HG03432 (cell line): ENCODE results near the gene OGFR.

Source experiments
- ATAC-seq: cut with Tn5 transposase; IDR thresholded peaks from one replicate; pipeline ENCODE4 v1.9.1; 2021; ENCODE audit warnings: mild to moderate bottlenecking, moderate library complexity; ENCODE audit not compliant: unreplicated experiment

OGFR gene

DNA sequence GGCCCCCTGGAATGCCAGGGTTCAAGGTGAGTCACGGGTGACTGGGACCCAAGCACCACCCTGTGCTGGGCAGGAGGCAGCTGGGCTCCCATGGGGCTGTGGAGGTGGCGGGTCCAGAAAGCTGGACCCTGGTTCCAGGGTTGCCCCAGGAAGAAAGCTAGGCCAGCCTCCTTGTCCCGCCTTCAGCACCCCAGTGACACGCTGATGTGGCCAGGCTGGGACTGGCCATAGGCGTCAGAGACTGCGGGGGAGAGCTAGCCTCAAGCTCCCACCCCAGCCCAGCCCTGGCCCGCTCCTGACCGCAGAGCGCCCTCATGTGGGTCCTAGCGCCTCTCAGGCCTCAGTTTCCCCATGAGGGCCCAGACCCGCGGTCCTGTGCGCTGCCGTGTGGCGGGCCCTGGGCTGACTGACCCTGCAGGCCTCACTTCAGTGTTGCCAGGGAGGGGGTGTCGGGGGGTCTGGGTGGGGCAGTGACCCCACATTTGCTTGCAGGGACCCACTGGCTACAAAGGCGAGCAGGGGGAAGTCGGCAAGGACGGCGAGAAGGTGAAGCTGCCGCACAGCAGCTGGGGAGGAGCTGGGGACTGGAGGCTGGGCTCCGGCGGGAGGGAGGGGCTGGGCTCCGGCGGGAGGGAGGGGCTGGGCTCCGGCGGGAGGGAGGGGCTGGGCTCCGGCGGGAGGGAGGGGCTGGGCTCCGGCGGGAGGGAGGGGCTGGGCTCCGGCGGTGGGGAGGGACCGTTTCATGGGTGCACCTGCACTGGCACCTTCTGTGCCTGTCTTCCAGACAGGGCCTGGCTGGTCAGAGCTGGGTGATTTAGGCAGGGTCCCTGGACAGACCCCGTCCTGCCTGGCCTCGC is 20.1 kb downstream of the OGFR start:
- no peak for ATAC-seq

DNA sequence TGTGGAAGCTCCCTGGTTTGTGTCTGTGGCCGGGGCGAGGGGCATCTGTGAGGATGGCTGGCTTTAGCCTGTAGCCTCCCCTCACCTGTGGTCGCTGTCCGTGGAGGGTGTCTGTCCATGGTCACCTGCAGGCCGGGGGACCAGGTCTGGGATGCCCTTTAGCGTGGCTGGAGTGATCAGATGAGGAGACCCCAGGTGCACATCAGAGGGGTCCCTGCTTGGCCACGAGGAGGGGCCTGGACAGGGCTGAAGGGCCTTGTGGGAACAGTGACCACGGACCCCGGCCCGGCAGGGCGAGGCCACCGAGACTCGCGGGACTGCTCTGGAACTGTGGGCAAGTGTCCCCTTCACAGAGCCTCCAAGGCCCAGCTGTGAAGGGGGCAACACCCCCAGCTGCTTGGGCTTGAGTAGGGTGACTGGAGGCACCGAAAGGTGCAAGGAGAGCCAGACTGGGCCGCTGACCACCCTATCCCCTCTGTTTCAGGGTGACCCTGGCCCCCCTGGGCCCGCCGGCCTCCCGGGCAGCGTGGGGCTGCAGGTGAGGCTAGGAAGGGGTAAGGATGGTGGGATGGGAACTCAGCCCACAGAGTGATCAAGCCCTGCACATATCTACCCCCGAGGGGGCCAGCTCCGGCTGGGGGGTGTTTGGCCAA is 20.8 kb downstream of the OGFR start:
- no peak for ATAC-seq

DNA sequence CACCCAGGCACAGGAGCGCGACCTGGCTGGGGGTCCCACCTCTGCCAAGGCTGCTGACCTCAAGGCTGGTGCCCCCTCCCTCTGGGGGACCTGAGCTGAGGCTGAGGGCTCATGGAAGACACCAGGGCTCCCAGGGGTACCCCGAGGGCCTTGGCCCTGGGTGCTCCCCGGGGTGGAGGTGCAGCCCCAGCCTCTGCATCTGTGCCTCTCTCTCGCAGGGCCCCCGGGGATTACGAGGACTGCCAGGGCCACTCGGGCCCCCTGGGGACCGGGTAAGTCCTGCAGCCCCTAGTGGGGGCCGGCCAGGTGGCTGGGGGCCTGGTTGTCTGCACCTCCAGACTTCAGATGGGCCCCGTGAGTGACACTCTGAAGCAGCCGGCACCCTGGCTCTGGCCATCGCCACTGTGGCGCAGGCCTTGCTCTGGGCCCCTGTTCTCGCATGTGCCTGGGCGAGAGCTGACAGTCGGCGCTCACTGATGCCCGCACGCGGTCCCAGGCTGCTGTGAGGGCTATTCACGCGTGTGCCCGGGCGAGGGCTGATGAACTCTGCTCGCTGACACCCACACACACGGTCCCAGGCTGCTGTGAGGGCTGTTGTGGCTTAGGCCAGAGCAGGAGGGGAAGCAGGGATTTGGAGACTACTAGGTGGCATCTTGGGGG is 21.5 kb downstream of the OGFR start:
- no peak for ATAC-seq

DNA sequence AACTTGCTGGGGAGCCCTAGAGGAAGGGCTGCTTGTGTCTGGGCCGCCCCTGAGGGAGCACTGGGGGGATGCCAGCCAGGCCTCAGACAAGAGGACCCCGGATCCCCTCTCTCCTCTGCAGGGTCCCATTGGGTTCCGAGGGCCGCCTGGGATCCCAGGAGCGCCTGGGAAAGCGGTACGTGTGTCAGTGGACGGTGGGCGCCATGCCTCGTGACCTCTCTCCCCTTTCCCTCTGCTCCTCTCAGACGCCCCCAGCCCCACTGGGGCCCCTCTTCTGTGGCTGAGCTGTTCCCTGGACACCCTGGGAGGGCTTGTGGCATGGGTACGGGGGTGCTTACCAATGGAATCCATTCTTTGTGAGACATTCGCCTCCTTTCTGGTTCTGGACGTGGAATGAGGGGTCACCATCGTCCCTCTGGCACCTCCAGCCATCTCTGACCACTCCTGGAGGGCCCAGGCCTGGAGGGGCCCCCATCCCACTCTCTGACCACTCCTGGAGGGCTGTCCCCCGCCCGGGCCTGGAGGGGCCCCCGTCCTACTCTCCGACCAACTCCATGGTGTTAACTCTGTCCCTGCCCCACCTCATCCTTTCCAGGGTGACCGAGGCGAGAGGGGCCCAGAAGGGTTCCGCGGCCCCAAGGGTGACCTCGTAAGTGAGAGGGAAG is 22.1 kb downstream of the OGFR start:
- ATAC-seq: no peak

DNA sequence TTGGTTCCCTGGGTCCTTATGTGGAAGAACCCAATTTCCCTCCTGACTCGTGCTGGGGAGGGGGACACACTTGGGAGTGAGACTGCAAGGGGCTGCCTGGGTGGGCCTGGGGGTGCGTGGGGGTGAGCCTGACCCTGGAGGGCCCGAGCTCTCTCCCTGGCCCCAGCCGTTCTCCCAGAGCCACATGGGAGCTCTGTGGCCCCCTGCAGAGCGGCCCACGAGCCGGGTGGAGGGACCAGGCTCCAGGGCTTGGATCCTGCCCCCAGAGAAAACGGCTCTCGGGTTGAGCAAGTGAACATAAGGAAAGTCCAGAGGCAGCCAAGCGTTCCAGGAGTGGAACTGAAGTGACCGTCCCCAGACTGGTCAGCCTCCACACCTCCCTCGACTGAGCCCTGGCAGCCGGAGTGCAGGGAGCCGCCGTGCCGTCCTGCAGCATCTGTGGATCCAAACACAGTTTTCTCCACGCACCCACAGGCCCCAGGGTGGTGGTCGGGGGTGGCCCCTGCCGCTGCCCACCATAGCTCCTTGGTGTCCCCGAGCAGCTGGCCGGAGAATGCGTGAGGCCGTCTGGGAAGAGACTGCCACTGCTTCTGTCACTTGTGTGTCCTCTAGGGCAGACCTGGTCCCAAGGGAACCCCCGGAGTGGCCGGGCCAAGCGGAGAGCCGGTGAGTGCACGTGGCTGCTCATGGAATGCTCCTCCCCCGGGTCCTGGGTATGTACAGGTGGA is 22.8 kb downstream of the OGFR start:
- no peak for ATAC-seq

DNA sequence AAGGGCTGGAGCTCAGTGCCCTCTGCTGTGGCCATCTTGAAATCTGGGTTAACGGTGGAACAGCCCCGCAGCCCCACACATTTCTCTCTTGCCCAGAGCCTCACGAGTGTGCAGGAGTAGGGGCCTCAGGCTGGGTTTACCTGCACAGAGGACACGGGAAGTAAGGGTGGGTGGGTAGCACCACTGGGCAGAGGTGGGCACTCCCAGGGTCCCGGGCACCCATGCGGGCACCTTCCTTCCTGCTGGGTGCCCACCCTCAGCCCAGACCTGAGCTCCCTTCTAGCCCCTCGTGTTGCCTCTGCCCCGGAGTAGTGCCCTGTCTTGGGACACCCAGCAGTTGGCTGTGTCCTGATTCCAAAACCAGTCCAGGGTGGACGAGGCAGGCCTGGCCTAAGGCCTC is 23.4 kb downstream of the OGFR start:
- no peak for ATAC-seq

DNA sequence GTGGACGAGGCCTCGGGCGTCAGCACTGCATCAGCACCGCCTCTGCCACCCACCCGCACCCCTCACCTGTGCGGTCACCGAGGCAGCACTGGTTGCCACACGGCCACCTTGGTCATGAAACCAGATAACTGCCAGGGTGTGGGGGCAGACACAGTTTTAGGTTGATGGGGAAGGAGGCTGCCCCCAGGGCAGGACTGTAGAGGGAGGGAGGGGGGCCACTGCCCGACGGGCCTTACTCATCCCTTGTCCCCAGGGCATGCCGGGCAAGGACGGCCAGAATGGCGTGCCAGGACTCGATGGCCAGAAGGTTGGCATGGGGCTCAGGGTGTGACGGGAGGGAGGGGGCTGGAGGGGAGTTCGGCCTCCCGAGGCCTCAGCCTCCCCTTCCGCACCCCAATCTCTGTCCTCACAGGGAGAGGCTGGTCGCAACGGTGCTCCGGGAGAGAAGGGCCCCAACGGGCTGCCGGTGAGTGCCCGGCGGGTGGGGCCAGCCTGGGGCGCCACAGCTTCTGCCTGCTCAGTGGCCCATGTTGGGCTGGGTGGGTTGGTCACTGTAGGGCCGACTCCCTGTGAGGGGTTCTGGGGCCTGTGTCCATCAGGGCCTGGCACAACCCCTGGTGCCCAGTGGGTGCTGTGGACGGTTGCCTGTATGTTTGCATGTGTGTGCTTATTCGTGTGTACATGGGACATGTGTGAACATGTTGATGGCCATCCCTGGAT is 24.0 kb downstream of the OGFR start:
- no peak for ATAC-seq

DNA sequence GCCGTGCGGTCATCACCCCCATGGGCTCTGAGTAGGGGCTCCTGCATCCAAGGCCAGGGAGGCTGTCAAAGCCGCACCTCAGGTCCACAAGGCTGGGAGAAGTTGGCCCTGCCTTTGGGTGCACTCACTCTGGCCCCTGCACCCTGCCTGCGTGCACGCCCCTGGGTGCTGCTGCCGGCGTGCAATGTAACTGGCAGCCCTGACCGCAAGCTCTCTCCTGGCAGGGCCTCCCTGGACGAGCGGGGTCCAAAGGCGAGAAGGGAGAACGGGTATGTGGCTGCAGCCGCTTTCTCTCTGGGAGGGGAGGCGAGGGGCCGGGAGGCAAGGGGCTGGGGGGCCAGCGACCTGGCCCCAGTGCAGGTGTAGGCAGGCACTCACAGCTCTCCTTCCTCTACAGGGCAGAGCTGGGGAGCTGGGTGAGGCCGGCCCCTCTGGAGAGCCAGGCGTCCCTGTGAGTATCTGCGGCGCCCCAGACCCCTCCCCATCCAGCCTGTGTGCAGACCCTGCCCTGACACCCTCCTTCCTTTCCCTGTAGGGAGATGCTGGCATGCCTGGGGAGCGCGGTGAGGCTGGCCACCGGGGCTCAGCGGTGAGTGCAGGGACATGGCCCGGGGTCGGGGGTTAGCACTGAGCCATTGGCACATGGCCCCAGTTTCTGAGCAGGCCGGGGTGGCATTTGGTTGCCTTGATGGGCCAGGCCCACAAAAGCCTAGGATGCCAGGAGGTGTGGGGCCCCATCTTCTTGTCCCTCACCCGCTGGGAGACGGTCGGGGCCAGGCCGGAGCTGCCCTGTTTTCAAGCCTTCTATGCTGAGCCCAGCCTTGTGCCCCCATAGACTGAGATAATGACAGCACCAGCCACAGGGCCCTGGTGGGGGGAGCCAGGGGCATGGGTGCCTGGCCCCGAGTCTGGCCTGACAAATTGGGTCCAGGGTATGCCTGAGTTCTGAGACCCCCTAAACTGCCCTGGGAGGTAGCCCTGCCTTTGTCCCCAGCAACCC is 24.9 kb downstream of the OGFR start:
- ATAC-seq: no peak

DNA sequence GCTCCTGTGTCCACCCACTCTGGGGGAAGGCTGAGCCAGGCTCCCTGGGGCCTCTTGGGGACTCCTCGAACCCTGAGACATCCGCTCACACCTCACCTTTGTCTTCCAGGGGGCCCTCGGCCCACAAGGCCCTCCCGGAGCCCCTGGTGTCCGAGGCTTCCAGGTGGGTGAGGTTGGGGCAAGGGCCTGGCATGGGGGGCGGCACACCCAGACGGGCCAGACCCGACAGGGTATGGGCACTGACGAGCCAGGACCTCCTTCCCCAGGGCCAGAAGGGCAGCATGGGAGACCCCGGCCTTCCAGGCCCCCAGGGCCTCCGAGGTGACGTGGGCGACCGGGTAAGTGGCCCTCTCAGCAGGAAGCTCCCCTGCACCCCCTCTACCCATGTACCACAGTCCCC is 25.6 kb downstream of the OGFR start:
- ATAC-seq: no peak

DNA sequence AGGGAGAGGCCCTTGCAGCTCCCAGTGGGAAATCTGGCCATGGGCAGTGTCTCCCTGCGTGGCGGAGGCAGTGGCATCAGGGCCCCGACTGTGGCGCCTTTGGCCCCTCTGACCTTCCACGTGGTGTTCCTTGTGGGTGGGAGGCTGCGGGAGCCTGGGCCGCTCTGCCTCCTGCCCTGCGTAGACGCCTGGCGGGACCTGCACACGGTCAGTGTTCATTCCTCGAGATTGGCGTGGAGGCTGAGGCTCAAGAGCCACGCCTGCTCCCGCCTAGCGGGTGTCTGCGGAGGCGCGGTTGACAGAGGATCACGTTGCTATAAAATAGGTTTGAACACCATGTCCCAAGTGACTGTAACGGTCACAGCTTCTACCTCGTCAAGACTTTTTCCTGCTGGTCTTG is 26.2 kb downstream of the OGFR start:
- no peak for ATAC-seq

DNA sequence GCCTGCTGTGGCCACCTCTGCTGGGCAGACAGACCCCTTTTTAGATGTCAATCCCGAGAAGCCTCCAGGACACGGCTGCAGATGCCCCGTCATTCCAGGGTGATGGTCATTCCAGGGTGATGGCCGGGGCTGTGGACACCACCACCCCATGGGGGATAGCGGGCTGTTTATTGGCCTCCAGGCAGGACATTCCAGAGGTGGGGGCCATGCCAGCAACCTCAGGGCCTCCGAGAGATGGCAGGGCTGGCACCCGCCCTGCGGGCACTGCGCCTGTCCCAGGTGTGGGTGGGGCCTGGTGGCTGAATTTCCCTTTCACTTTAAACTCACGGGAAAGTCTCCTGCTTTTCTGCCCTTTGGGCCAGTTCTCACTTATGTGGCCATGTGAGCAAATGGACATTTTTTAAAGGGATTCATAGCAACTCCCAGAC is 26.7 kb downstream of the OGFR start:
- no peak for ATAC-seq

DNA sequence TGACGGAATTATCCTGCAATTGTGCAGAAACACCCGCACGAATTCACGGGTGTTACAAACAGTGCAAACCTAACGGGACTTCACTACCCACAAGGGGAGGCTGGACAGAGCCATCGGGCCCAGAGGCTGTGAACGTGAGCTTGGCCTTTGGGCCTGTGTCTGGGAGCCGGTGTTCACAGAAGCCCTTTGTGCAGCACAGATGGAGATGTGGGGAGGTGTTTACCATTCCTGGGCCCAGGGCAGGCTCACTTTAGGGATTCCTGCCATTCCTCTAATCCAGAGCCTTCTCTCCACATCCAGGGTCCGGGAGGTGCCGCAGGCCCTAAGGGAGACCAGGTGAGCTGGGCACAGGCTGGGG is 27.2 kb downstream of the OGFR start:
- ATAC-seq: no peak

DNA sequence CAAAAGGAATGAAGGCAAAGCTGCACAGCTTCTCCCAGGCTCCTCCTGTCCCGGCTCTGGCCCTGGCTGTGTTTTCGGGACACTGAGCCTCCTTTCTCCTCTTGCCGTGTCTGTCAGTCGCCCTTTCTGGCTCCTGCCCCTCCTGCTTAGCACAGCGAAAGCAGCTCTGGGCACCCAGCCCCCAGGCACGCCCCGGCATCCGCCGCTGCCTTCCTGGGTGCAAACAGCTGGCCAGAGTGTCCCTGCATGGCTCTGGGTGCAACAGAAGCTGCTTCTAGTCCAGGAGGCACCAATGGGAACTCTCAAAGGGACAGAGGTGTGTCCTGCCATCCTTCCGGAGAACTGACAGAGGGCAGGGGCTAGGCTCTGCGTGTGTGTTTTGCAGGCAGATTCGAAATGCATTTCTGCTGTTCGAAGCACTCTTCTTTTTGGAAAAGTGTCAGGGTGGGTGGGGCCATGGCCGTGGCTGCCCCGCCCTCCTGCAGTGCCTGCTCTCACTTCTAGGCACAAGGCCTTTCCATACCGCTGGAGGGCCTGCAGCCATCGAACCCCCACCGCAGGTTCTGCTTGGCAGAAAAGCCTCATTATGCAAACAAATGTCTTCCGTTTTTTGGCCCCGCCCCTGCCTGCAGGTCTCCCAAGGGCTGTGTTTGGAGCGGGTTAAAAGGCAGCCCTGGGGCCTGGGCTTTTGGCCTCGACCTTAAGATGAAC is 27.7 kb downstream of the OGFR start:
- no peak for ATAC-seq

DNA sequence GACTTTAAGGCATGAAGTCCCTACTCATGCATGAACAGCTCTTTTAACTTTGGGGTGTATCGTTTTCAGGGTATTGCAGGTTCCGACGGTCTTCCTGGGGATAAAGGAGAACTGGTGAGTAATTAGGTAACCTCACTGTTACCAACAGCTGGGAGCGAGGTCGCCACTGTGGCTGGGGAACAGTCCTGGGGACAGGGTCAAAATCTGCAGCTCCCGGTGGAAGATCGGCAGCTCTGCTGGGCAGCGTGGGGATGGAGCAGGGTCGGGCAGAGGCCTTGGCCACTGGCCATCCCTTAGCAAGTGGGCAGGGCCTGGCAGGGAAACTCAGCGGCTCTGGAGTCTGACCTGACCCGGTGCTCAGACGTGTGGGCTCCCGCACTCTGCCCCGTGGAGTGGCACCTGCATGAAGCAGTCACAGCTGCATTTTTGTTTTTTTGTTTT is 28.3 kb downstream of the OGFR start:
- no peak for ATAC-seq

DNA sequence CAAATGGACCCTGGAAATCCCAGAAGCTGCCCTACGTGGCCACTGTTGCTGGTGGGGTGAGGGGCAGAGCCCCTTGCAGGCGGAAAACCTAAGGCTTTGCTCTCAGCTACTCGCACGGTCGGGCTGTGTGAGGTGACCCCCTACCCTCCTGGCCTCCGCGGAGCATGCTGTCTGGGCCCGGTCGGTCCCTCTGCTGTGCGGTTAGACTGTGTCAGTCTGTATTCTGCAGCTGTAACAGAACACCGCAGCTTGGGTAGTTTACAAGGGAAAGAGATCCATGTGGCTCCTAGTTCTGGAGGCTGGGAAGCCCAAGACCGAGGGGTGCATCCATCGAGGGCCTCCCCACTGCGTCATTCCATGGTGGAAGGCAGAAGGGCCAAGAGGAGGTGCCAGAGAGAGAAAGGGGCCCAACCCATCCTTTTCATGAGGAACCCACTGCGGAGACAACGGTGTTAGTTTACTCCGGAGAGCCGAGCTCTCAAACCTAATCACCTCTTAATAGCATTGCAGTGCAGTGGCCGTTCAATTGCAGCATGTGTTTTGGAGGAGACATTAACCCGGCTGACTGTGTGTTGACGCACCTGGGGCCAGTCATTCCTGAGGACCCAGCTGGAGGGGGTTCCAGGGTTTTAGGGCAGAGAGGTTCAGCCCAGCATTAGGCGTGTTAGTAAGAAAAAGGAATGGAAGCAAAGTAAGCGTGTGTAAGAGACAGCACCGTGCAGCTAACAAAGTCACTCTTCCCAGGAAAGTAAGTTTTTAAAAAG is 30.5 kb downstream of the OGFR start:
- no peak for ATAC-seq

DNA sequence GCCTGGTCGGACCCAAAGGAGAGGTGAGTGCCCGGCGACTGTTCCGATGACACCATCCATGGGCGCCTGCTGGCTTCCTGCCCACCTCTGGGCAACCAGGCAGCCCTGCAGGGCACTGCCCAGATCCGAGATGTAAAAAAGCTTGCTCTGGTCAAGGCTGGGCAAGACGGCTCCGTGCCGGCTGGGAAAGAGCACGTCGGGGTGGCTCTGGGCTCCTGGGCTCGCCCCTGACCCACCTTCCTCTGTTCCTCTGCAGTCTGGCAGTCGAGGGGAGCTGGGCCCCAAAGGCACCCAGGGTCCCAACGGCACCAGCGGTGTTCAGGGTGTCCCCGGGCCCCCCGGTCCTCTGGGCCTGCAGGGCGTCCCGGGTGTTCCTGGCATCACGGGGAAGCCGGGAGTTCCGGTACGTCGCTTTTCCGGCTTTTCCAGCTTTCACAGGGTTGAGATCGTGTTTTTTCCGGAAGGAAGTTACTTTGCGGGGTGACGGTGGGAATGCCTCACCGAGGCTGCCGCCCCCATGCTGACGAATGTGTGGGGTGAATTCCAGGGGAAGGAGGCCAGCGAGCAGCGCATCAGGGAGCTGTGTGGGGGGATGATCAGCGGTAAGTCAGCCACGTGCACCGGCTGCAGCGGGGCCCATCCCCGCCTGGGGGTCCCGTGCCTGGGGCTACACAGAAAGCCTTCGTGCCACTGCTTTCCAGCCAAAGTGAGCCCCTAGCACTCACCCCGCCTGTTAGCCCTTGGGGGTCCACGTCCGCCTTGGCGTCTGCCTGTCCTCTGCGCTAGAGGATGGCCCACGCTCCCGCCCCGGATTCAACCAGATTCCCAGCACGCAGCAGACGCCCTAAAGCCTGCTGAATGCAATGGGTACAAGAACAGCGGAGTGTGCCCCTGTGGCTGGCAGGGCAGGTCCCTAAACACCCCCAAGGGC is 31.6 kb downstream of the OGFR start:
- ATAC-seq: no peak
